ENCODE measurements around the gene OR10H5.

DNA sequence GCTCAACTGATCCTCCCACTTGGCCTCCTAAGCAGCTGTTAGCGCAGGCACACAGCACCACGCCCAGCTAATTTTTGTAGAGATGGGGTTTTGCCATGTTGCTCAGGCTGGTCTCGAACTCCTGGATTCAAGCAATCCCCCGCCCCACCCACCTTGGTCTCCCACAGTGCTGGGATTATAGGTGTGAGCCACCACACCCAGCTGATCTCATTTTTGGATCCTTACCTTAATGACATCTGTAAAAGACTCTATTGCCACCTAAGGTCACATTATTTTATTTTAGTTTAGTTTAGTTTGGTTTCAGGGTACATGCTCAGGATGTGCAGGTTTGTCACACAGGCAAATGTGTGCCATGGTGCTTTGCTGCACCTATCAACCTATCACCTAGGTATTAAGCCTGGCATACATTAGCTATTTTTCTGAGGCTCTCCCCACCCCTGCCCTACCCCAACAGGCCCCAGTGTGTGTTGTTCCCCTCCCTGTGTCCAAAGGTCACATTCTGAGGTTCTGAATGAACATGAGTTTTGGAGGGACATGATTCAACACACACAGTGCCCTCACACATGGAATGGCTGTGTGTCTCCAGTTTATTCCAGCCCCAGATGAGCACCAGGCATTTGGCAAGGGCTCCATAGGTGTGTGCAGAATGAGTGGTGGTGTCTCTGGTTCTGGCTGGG is 1.3 kb downstream of the OR10H5 start:
- TF ChIP-seq CBFB (CRISPR knock-in tag; IDR thresholded peaks at IDR 0.05; ENCODE audit: low read depth) (no peak), SP1 (CRISPR knock-in tag; conservative IDR thresholded peaks at IDR 0.05) (no peak), KAT7 (CRISPR knock-in tag; IDR thresholded peaks at IDR 0.05; ENCODE audit: borderline replicate concordance) (no peak), ZNF671 (CRISPR knock-in tag; IDR thresholded peaks at IDR 0.05) (no peak), SOX15 (CRISPR knock-in tag; IDR thresholded peaks at IDR 0.05) (no peak), SMAD4 (CRISPR knock-in tag; IDR thresholded peaks at IDR 0.05) (no peak), SMAD3 (CRISPR knock-in tag; IDR thresholded peaks at IDR 0.05; ENCODE audit: borderline replicate concordance) (no peak), NR3C1 (CRISPR knock-in tag; conservative IDR thresholded peaks at IDR 0.05; ENCODE audit: low read depth) (no peak), TP53 (CRISPR knock-in tag; IDR thresholded peaks at IDR 0.05) (no peak)
- TF ChIP-seq, protein P1, sequence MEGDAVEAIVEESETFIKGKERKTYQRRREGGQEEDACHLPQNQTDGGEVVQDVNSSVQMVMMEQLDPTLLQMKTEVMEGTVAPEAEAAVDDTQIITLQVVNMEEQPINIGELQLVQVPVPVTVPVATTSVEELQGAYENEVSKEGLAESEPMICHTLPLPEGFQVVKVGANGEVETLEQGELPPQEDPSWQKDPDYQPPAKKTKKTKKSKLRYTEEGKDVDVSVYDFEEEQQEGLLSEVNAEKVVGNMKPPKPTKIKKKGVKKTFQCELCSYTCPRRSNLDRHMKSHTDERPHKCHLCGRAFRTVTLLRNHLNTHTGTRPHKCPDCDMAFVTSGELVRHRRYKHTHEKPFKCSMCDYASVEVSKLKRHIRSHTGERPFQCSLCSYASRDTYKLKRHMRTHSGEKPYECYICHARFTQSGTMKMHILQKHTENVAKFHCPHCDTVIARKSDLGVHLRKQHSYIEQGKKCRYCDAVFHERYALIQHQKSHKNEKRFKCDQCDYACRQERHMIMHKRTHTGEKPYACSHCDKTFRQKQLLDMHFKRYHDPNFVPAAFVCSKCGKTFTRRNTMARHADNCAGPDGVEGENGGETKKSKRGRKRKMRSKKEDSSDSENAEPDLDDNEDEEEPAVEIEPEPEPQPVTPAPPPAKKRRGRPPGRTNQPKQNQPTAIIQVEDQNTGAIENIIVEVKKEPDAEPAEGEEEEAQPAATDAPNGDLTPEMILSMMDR (IDR thresholded peaks at IDR 0.05), result no peak
- TF ChIP-seq, protein P2, sequence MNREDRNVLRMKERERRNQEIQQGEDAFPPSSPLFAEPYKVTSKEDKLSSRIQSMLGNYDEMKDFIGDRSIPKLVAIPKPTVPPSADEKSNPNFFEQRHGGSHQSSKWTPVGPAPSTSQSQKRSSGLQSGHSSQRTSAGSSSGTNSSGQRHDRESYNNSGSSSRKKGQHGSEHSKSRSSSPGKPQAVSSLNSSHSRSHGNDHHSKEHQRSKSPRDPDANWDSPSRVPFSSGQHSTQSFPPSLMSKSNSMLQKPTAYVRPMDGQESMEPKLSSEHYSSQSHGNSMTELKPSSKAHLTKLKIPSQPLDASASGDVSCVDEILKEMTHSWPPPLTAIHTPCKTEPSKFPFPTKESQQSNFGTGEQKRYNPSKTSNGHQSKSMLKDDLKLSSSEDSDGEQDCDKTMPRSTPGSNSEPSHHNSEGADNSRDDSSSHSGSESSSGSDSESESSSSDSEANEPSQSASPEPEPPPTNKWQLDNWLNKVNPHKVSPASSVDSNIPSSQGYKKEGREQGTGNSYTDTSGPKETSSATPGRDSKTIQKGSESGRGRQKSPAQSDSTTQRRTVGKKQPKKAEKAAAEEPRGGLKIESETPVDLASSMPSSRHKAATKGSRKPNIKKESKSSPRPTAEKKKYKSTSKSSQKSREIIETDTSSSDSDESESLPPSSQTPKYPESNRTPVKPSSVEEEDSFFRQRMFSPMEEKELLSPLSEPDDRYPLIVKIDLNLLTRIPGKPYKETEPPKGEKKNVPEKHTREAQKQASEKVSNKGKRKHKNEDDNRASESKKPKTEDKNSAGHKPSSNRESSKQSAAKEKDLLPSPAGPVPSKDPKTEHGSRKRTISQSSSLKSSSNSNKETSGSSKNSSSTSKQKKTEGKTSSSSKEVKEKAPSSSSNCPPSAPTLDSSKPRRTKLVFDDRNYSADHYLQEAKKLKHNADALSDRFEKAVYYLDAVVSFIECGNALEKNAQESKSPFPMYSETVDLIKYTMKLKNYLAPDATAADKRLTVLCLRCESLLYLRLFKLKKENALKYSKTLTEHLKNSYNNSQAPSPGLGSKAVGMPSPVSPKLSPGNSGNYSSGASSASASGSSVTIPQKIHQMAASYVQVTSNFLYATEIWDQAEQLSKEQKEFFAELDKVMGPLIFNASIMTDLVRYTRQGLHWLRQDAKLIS (CRISPR knock-in tag; IDR thresholded peaks at IDR 0.05; ENCODE audit: borderline replicate concordance), result no peak
- TF ChIP-seq, protein P3, sequence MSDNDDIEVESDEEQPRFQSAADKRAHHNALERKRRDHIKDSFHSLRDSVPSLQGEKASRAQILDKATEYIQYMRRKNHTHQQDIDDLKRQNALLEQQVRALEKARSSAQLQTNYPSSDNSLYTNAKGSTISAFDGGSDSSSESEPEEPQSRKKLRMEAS (CRISPR knock-in tag; IDR thresholded peaks at IDR 0.05), result no peak
- TF ChIP-seq, protein P4, sequence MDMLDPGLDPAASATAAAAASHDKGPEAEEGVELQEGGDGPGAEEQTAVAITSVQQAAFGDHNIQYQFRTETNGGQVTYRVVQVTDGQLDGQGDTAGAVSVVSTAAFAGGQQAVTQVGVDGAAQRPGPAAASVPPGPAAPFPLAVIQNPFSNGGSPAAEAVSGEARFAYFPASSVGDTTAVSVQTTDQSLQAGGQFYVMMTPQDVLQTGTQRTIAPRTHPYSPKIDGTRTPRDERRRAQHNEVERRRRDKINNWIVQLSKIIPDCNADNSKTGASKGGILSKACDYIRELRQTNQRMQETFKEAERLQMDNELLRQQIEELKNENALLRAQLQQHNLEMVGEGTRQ (CRISPR knock-in tag; IDR thresholded peaks at IDR 0.05), result no peak
